Panc1 (cell line): ENCODE data around the gene TBXA2R.

ENCODE experiments used
- TCF7L2 ChIP-seq: IDR thresholded peaks from 2 replicates; pipeline ENCODE4 v1.6.1; 2011; ENCODE audit warnings: mild to moderate bottlenecking, low read depth, low read length, inconsistent platforms
- TF ChIP-seq, protein P1 (sequence below), 2 experiments: IDR thresholded peaks; 2 replicates each; pipeline ENCODE4 v1.6.1; 2011 to 2012; ENCODE audit warnings: low read depth in 2 of 2, control low read depth in 1 of 2, low read length in 1 of 2, mild to moderate bottlenecking in 1 of 2, moderate library complexity in 1 of 2; ENCODE audit not compliant: insufficient read depth in 1 of 2

DNA sequence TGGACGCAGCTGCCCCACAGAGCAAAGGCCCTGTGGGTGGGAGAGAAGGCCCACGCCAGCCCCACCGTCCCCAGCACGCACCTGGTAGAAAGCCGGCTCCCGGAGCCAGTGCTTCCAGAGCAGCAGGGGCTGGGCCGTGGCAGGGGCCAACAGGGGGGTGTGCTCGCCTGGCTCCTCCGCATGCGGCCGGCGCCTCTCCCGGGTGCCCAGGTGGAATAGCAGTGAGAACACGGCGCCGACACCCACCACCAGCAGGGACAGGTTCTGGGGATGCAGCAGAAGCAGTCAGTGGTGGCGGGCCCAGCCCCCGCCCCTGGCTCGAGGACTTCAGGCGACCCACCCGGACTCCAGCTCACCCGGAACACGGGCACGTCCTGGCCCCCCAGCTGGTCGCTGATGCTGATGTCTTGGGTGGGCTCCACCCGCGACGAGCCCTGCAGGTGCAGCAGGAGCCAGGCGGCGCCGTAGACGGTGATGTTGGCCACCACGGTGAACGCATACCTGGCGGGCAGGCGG lies 58.9 kb downstream of the TBXA2R start:
- no peak for TF ChIP-seq TCF7L2
- TF ChIP-seq, protein P1, sequence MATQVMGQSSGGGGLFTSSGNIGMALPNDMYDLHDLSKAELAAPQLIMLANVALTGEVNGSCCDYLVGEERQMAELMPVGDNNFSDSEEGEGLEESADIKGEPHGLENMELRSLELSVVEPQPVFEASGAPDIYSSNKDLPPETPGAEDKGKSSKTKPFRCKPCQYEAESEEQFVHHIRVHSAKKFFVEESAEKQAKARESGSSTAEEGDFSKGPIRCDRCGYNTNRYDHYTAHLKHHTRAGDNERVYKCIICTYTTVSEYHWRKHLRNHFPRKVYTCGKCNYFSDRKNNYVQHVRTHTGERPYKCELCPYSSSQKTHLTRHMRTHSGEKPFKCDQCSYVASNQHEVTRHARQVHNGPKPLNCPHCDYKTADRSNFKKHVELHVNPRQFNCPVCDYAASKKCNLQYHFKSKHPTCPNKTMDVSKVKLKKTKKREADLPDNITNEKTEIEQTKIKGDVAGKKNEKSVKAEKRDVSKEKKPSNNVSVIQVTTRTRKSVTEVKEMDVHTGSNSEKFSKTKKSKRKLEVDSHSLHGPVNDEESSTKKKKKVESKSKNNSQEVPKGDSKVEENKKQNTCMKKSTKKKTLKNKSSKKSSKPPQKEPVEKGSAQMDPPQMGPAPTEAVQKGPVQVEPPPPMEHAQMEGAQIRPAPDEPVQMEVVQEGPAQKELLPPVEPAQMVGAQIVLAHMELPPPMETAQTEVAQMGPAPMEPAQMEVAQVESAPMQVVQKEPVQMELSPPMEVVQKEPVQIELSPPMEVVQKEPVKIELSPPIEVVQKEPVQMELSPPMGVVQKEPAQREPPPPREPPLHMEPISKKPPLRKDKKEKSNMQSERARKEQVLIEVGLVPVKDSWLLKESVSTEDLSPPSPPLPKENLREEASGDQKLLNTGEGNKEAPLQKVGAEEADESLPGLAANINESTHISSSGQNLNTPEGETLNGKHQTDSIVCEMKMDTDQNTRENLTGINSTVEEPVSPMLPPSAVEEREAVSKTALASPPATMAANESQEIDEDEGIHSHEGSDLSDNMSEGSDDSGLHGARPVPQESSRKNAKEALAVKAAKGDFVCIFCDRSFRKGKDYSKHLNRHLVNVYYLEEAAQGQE (IDR thresholded peaks at IDR 0.05; ENCODE audit: insufficient read depth in 1 of 2, low read depth in 2 of 2, low read length in 1 of 2): no peak
